Liver (tissue), 3 donors: Measurements from ENCODE around the gene ERICH6.
A peak's percentile ranks its signal among the peaks of the same experiment; 100 is the strongest.

Experiments
- ATF3 ChIP-seq: IDR thresholded peaks from 2 replicates; pipeline ENCODE4 v1.6.1; 2016; ENCODE audit warnings: antibody characterized with exemption
- CTCF ChIP-seq: fragments of 150-350 bp; IDR thresholded peaks from 2 replicates; pipeline ENCODE4 v1.5.1; 2017; ENCODE audit warnings: improper control_type of control experiment, low read depth, low read length; ENCODE audit not compliant: missing input control
- EGR1 ChIP-seq, 2 donors: IDR thresholded peaks; 2 replicates each; pipeline ENCODE4 v1.6.1; 2016 to 2018; ENCODE audit warnings: antibody characterized with exemption in 2 of 2, low read depth in 2 of 2
- GABPA ChIP-seq, 2 donors: IDR thresholded peaks in 1 of 2; conservative IDR thresholded peaks in 1 of 2; 2 replicates each; pipeline ENCODE4 v1.6.1; 2016; ENCODE audit warnings: antibody characterized with exemption in 2 of 2, mild to moderate bottlenecking in 1 of 2, moderate library complexity in 1 of 2
- HNF4A ChIP-seq, 2 donors: conservative IDR thresholded peaks; 2 replicates each; pipeline ENCODE4 v1.6.1; 2016; ENCODE audit warnings: antibody characterized with exemption in 2 of 2, mild to moderate bottlenecking in 2 of 2
- HNF4G ChIP-seq: IDR thresholded peaks from 2 replicates; pipeline ENCODE4 v1.6.1; 2016; ENCODE audit warnings: antibody characterized with exemption
- JUND ChIP-seq, 2 donors: IDR thresholded peaks; 2 replicates each; pipeline ENCODE4 v1.6.1; 2016; ENCODE audit warnings: antibody characterized with exemption in 2 of 2
- MAX ChIP-seq: IDR thresholded peaks from 2 replicates; pipeline ENCODE4 v1.6.1; 2016; ENCODE audit warnings: antibody characterized with exemption
- RAD21 ChIP-seq, 2 donors: IDR thresholded peaks; 2 replicates each; pipeline ENCODE4 v1.6.1; 2016; ENCODE audit warnings: antibody characterized with exemption in 2 of 2, mild to moderate bottlenecking in 2 of 2
- REST ChIP-seq: IDR thresholded peaks from 2 replicates; pipeline ENCODE4 v1.6.1; 2016; ENCODE audit warnings: antibody characterized with exemption, mild to moderate bottlenecking
- RXRA ChIP-seq, 2 donors: IDR thresholded peaks; 2 replicates each; pipeline ENCODE4 v1.6.1; 2017 to 2018; ENCODE audit warnings: antibody characterized with exemption in 2 of 2, mild to moderate bottlenecking in 1 of 2
- SP1 ChIP-seq: IDR thresholded peaks from 2 replicates; pipeline ENCODE4 v1.6.1; 2018; ENCODE audit warnings: antibody characterized with exemption, mild to moderate bottlenecking
- TAF1 ChIP-seq: conservative IDR thresholded peaks from 2 replicates; pipeline ENCODE4 v1.6.1; 2016; ENCODE audit warnings: antibody characterized with exemption, mild to moderate bottlenecking
- donor health status: healthy.
- donor health status: healthy.

- TF ChIP-seq CTCF, result no peak
- TF ChIP-seq EGR1 (IDR thresholded peaks at IDR 0.05; ENCODE audit: low read depth in 2 of 2), result no peak
- no peak for TF ChIP-seq MAX
- no peak for TF ChIP-seq JUND (IDR thresholded peaks at IDR 0.05)
- peak; percentile 76 to 94 for TF ChIP-seq RXRA (IDR thresholded peaks at IDR 0.05)
- peak in 1 of 2 donors; percentile 8 for TF ChIP-seq HNF4A (conservative IDR thresholded peaks at IDR 0.05)
- TF ChIP-seq GABPA (IDR thresholded peaks at IDR 0.05 in 1 of 2, conservative IDR thresholded peaks at IDR 0.05 in 1 of 2), result no peak
- TF ChIP-seq SP1, result peak; percentile 41
- TF ChIP-seq RAD21 (IDR thresholded peaks at IDR 0.05), result no peak
- TF ChIP-seq TAF1, result no peak
- TF ChIP-seq ATF3, result no peak
- no peak for TF ChIP-seq HNF4G
- TF ChIP-seq REST, result no peak
Observed at GRCh38 chr3:150682824-150683223, 20.9 kb downstream of the ERICH6 start.
